ENCODE measurements around the gene PPP1R7.

DNA sequence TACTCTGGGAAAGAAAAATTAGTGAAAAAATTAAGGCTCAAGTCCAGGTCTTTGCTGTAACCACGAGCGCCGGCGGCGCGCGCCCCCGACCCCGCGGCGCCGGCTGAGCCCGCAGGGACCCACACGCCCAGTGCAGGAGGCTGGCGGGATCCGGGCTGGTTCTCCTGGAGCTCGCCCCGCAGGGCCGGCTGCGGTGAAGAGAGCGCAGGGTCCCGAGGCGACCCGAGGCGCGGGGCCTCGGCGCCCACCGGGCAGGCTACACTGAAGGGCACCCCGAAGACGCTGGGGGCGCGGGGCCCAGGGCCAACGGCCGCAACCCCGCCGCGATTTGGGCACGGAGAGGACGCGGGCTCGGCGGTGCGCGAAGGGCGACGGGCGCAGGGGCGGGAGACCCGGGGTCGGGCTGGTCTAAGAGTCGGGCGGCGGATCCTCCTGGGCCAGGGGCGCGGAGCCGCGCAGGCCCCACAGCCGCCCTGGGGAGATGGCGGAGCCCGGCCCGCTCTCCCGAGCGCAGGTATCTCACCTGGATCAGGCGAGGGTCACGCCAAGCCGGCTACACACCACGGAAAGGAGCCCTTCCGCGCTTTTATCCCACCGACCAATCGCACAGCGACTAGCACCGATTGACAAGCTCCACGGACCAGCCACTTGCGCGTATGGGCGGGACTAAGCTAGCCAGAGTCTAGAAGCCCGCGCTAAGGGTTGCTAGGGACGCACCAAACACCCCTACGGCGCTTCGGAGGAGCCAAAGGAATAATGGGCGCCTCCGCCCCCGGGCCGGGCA lies 1.2 kb upstream of the PPP1R7 start, which contains the start of gene PASK:
- TF ChIP-seq, protein P1, sequence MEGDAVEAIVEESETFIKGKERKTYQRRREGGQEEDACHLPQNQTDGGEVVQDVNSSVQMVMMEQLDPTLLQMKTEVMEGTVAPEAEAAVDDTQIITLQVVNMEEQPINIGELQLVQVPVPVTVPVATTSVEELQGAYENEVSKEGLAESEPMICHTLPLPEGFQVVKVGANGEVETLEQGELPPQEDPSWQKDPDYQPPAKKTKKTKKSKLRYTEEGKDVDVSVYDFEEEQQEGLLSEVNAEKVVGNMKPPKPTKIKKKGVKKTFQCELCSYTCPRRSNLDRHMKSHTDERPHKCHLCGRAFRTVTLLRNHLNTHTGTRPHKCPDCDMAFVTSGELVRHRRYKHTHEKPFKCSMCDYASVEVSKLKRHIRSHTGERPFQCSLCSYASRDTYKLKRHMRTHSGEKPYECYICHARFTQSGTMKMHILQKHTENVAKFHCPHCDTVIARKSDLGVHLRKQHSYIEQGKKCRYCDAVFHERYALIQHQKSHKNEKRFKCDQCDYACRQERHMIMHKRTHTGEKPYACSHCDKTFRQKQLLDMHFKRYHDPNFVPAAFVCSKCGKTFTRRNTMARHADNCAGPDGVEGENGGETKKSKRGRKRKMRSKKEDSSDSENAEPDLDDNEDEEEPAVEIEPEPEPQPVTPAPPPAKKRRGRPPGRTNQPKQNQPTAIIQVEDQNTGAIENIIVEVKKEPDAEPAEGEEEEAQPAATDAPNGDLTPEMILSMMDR (IDR thresholded peaks at IDR 0.05) = no peak
- no peak for TF ChIP-seq POLR2A (IDR thresholded peaks at IDR 0.05)
